Non-pigmented ciliary epithelial cell (primary cell): ENCODE results near the gene SHOC2.

Source experiments
- DNase-seq: peaks from one replicate; pipeline ENCODE4 v3.0.0-alpha.2; 2010; ENCODE audit warnings: low read depth

The SHOC2 gene

DNA sequence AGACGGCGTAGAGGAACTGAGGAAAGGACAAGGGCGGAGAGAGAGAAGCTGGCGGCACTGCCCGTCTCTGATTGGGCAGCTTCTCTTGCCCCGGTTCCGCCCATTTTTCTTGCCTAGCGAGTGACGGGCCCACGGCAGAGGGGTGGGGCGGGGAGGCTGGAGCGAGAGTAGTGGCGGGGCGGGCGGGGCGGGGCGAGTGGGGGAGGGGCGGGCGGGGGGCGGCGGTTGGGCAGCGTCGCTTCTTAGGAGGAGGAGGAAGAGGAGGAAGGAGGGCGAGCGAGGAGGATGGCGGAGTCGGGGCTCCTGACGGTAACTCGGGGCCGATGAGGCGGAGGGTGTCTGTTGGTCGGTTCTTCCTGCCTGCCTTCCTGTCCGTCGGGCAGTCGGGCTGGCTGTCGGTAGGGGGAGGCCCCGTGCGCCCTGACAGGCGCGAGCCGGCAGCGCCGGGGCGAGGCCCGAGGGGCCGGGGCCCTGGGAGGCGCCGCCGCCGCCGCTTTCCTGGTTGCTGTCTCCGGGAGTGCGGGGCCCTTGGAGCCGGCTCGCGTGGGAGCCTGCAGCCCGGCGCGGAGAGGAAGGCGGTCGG is at the start of gene SHOC2:
TSS of gene SHOC2 (plus strand) at position 256 of the 583 bp plus-strand sequence. CDS start 44,755 bp downstream, outside the sequence.
- no peak for DNase-seq

DNA sequence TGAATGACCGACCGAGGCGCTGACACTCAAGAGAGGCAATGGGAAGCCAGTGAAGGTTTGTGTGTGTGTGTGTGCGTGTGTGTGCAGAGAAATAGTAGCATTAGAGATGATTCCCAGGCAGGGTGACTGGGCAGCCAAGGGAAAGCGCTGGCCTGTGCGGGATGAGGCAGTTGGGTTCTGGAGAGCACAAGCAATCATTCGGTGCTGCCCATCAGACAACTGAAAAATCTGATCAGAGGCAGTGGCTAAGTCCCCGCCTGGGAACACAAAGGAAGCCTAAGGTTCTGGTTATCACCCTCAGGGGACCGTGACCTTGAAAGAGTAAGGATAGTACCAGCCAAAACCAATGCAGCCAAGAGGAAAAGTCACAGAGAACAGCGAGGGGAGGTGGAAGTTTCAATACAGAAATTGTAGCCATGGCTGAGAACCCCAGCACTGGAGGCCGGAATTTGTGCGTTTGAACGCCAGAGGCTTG is 48.5 kb upstream of the SHOC2 start:
- no peak for DNase-seq

DNA sequence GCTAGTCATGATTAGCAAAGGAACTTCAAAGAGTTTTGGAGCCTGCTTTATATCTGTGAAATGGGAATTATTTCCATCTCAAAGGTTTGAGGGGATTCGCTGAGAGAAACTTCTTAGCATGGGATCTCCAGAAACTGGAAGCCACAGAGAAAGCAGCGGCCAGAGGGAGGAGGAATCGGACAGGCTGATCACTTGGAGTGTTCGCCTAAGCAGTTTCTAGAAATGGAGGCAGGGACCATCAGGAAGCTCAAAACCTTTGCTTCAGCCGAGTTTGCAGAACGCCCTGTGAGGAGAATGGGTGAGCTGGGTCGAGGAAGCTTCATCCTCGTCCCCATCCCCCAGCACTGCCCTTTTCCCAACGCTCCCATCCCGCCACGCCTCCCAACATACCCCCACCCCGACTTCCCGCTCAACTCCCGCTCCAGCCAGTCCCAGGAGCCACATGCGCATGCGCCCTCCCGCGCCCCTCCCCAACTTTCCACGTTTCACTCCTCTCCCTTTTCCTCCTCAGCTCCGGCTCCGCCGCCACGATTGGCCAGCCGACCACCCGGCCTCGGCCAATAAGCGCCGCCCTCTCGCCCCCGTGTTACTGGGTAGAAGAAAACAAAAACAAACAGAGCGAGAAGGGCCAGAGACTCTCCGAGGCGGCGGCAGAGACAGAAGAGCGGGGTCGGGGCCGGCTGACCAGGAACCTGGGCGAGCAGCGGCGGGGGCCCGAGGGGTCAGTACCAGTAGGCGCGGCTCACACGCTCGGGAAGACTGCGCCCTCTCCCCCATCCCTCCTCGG is 47.9 kb upstream of the SHOC2 start, which contains the start of gene PDCD4:
TSS of gene PDCD4 (plus strand) at position 631 of the 787 bp plus-strand sequence. CDS start 4,100 bp downstream, outside the sequence.
- DNase-seq, result peak; percentile 82

DNA sequence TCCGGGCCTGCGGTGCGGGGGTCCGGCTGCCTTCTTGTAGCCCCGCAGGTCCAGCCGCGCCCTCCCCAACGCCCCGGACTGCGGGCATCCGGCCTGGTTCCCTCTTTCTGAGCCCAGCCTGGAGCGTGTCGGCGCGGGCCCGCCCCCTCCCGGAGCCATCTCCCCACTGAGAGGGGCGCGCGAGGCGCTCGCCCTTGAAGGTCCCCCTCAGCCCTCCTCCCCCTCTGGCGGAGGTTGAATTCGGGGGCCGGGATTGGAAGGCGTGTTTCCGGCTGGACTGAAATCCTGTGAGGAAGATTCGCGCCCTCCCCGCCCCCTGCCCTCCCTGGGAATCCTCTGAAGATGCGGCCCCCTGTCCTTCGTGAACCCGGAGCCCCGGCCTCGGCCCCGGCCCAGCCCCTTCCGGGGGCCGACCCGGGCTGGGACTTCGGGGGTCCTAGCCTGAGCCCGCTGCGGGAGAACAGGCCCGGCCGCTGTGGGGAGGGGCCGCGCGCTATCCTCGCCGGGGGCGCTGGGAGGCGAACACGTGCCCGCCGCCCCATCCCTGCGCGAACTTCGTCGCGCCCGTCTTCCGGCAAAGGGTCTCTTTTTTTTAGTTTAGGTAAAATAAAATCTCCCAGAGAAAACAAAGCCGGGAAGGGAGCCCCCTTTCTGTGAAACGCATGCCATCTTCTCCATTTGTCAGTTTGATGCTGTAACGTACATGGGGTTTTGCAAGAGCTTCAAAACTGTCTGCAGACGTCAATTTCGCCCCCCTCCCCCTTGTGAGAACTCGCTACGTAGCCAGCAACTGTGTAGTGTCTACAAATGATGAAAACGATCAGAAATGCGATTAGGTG is 47.0 kb upstream of the SHOC2 start:
- DNase-seq, result no peak

DNA sequence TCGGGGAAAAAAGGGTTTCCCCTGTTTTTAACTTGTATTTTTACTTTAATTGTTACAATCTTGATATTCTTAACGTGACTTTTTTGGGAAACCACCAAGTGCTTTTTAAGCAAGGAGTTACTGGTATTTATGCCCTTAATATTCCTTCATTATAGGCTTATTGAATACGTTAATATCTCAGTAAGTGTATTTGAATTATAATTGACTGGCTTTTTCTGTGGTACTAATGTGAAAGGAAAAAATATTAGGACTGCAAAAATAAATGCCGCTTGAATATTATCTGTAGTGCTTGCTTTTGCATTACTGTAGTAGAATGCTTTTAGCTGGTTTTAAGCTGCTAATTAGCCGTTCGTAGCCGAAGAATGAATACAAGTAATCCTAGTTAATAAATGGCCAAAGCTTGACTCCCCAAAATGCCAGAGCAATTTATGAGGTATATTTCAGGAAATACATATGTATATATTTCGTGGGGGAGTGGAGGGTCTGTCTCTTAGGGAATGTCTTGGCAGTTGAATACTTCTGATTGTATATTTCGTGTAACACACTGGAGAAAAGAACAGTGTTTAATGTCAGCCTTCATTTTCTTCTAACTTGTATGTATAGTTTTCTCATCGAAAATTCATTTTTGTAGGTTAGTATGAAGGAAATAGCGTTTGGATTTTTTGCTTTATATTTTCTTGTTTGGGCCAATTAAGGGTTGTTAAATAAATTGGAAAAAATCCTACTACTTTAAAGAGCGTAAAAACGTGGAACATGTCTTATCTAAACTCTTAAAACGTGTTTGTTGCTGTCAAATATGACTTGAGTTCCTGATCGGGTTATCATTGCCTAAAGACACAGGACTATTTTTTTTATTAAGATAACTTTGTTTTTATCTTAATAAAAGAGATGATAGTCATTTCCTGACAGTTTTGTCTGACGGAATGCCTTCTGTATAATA is 46.1 kb upstream of the SHOC2 start:
- DNase-seq, result no peak

DNA sequence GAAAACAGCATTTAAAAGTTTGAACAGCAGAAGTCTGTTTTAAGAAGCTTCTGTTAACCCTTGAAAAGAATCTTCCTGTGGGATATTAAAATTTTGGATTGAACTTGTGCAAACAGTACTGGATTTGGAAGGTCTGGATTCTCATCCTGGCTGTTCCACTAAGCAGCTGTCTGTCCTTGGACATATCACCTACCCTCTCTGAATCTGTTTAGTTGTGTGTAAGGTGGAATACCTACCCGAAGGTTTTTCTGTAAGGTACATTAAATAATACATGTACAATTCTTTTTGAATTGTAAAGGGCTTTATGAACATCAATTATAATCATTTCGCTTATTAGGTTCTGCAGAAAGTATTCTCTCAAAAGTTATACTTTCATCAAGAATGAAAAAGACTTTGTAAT is 45.5 kb upstream of the SHOC2 start:
- no peak for DNase-seq

DNA sequence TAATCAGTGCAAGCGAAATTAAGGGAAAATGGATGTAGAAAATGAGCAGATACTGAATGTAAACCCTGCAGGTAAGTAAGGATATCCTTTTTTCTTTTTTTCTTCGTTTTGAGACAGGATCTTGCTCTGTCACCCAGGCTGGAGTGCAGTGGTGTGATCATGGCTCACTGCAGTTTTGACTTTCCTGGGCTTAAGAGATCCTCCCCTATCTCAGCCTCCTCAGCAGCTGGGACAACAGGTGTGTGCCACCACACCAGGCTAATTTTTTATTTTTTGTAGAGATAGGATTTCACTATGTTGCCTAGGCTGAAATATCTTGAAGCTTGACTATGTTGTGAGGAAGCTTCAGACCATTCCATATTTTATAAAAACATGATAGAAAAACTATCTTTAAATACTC is 43.4 kb upstream of the SHOC2 start:
- DNase-seq, result no peak

DNA sequence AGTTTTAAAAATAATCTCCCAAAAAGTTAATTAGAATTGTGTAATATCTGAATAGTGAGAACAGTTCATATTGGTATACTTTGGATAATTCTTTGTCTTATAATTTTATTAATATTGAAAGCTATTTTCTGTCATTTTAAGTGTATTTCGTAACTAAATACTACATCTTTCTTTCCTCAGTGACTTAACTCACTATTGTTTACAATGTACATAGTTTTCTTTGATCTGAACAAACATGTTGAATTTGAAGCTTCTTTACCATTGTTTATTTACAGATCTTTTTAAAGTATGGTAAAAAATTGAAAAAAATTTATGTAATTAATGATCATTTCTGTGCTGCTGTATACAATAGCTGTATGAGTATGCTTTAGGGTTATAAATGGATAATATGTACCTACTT is 42.6 kb upstream of the SHOC2 start:
- no peak for DNase-seq

DNA sequence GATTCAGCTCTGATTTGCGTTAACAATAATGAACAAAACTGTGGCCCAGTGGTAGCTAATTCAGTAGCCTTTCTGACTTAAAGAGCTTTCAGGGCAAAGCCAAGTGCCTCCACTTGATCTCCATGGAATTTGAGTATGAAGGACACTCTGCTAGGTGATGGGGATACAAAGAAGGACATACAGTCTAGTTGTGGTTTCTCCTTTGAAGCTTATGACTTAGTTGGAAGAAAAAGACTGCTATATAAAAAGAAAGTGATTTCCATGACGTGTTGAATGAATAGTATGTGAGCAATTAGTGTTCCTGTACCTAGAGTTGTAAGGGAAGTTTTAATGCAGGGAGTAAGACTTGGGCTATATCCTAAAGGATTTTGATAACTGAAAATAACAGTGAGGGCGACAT is 39.4 kb upstream of the SHOC2 start:
- DNase-seq, result no peak

DNA sequence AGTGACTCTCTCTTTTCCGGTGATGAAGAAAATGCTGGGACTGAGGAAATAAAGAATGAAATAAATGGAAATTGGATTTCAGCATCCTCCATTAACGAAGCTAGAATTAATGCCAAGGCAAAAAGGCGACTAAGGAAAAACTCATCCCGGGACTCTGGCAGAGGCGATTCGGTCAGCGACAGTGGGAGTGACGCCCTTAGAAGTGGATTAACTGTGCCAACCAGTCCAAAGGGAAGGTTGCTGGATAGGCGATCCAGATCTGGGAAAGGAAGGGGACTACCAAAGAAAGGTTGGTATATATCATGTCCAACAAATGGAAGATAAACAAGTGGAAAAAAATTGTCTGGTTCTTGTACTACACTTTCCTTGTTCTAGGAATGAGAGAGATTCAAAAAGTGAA is 38.2 kb upstream of the SHOC2 start:
- no peak for DNase-seq

DNA sequence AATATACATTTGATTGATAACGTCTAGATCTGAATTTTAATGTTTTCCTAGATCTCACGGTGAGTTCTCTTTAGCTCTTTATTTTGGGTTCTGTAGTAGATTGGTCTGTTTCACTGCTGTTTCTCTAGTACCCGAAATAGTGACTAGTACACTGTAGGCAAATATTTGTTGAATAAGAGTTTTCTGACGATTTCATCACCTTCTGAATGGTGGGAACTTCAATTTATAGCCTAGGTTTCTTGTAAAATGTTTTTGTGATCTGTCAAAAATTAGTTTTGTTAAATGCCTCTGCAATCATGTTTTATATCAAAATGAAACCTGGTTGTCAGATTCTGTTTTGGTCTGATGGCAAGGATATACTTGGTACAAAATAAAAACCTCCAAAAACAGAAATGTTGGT is 37.5 kb upstream of the SHOC2 start:
- DNase-seq, result no peak

DNA sequence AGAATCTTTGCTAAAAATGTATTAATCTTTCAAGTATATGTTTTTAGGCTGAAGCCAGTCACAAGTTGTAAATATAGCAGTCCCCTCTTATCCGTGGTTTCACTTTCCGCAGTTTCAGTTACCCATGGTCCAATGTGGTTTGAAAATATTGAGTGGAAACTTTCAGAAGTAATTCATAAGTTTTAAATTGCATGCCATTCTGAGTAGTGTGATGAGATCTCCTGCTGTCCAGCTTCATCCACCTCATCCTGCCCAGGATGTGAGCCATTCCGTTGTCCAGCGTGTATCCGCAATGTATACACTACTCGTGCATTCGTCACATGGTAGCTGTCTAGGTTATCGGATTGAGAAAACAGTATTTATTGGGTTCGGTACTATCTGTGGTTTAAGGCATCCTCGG is 35.5 kb upstream of the SHOC2 start:
- no peak for DNase-seq

DNA sequence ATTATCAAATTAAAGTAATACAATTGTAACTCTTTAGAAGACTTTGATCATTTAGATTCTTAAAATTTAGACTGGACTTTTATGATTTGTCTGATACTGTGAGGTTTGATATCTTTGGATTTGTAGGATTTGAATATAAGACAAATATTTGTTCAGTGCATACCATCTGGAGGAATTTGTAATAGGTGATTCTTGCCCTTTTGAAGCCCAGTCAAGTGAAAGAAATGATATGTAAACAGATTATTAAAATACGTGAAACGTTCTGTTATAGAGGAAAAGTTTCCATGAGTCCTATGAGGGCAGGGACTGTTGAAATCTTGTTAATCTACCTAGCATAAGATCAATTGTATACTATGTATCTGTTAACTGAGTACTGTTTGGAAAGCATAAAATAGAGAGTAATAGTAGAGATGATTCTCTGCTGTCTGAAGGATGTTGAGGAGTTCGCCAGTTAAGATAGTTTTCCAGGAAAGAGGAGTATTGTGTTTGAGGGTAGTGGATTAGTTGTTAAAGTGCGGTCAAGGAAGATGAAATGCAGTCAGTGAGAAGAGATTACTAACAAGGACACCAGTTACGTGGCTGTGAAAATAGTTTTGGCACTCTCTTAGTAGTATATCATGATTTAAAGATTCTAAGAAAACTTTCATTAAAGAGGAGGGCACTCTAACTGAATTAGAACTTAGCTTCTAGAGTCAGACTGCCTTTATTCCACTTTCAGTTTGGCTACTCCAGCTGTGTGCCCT is 33.3 kb upstream of the SHOC2 start:
- DNase-seq, result no peak

DNA sequence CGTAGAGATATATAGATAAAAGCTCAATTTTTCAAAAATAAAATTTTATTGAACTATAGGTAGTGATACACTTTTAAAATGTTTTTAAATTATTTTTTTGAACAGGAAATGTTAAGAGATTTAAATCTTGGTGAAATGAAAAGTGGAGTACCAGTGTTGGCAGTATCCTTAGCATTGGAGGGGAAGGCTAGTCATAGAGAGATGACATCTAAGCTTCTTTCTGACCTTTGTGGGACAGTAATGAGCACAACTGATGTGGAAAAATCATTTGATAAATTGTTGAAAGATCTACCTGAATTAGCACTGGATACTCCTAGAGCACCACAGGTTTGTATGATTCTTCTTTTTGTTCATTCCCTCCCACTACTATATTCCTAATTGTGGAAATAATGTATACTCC is 31.8 kb upstream of the SHOC2 start:
- DNase-seq, result no peak

DNA sequence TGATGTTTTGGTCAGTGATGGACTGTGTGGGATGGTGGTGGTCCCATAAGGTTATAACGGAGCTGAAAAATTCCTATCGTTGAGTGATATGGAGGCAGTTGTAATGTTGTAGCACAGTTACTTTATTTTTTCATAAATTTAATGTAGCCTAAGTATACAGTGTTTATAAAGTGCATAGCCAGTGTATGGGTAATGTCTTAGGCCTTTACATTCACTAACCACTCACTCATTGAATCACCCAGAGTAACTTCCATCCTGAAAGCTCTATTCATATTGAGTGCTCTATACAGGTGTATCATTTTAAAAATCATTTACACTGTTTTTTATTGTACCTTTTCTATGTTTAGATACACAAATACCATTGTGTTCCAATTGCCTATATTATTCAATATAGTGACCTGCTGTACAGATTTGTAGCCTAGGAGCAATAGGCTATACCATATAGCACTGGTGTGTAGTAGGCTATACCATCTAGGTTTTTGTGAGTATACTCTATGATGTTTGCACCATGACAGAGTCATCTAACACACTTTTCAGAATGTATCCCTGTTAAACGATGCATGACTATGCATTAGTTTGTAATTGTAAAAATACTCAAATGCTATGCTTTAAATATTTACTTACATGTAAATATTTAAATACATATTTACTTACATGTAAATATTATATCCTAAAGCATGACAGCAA is 26.7 kb upstream of the SHOC2 start:
- DNase-seq, result no peak

DNA sequence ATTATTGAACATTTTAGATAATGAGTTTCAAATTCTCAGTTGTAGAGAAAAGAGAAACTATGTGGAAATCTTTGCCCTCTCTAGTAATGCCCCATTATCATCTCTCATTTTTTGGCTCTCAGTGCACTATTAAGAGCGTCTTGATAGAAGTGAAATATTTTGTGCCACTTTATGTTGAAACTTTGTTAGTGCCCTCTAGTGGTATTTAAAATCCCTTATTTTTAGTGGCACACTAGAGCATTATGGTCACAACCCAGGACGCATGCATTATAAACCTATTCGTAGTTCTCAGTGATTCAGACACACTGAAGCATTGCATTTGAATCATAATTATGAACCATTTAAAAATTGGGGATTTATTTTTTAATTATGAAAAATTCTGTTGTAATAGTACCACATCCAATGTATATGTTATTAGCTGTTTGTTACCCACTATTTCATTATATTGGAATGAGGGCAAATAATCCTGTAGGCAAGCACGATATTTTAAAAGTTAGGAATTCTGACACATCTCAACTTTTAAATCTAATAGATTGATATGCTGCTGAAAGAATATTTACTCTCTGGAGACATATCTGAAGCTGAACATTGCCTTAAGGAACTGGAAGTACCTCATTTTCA is 25.7 kb upstream of the SHOC2 start:
- no peak for DNase-seq

DNA sequence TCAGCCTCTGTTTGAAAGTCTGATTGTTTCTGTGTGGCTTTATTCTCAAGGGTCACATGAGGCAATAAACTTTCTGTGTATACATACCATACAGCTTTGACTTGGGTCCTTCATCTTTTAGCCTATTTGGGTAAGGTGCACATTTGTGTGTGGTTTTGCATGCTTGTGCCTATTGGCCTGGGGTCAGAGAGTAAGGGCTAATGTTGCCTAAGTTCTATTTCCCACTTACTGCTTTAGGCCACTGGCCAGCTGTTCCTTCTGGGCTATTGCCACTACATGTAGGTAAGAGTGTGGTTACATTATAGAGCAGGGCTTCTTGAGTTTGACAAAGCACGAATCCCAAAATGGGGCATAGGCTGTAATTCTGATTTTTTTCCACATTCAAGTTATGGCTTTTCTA is 22.2 kb upstream of the SHOC2 start:
- no peak for DNase-seq

DNA sequence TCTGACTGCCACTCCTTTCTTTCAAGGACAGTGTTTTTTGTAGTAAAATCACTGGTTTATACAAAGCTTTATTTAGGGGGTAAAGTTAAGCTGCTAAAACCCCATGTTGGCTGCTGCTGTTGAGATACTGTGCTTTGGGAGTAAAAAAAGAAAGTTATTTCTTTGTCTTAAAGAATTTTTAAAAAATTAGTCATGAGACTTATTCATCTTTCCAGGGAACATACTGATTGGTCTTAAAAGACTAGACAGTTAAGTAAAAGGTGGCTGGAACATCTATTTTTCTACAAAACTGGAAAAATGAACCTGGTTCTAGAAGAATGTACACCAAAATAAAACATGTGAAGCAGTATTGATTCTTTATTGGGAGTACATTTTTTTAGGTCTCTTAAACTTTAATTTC is 21.0 kb upstream of the SHOC2 start:
- DNase-seq, result no peak

DNA sequence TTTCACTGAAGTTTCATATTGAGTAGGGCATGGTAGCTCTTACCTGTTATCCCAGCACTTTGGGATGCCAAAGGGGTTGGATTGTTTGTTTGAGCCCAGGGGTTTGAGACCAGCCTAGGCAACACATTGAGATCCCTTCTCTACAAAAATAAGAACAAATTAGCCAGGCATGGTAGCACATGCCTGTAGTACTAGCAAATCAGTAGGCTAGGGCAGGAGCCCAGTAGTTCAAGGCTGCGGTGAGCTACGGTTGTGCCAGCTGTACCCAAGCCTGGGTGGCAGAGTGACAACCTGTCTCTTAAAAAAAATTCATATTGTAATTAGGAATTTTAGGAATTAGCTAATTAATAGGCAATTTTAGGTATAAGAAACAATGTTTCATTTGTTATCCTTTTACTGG is 18.4 kb upstream of the SHOC2 start:
- no peak for DNase-seq
